OCI-LY7 (cell line): ENCODE data around the gene CFDP1. TPM values are rescaled to one million over a fixed set of nuclear protein-coding genes. Genes with fewer than 3 reads are reported as not detected.

Source experiments
- BruUV-seq: library from RNA; stranded (reverse); fragments of 400-500 nt; replicated peaks from 2 replicates; lab custom pipeline; 2021; lab: Mats Ljungman, UMichigan
- CTCF ChIA-PET: fragments of 300-600 bp; sonication (Branson Sonifier 250); formaldehyde crosslinking; loops from one replicate; lab custom pipeline; 2022; ENCODE audit warnings: antibody characterized with exemption; ENCODE audit not compliant: unreplicated experiment; lab: Charles Lee
- POLR2A ChIA-PET: fragments of 300-600 bp; sonication (Branson Sonifier 250); formaldehyde crosslinking; loops from one replicate; lab custom pipeline; 2022; ENCODE audit warnings: antibody characterized with exemption; lab: Charles Lee
- DNase-seq: peaks from one replicate; pipeline ENCODE4 v3.0.0-alpha.2; 2015; ENCODE audit warnings: low spot score
- H2AFZ ChIP-seq: fragments of 200-600 bp; sonication (generic), shearing (Covaris generic); 2 replicates; pipeline ENCODE4 v1.6.1; 2014; ENCODE audit warnings: mild to moderate bottlenecking, antibody characterized with exemption, low read length, moderate library complexity
- H3K27ac ChIP-seq: fragments of 200-600 bp; sonication (generic); 2 replicates; pipeline ENCODE4 v1.5.1; 2014; ENCODE audit warnings: mixed run types, low read depth, mild to moderate bottlenecking, moderate library complexity, low read length, inconsistent platforms; ENCODE audit not compliant: poor library complexity, severe bottlenecking
- H3K36me3 ChIP-seq: fragments of 200-600 bp; sonication (generic); 2 replicates; pipeline ENCODE4 v1.6.1; 2014; ENCODE audit warnings: mild to moderate bottlenecking, antibody characterized with exemption, low read length, moderate library complexity, mixed read lengths; ENCODE audit not compliant: insufficient read depth
- H3K4me1 ChIP-seq: fragments of 200-600 bp; sonication (generic); 2 replicates; pipeline ENCODE4 v1.5.1; 2014; ENCODE audit warnings: mild to moderate bottlenecking, low read length; ENCODE audit not compliant: insufficient read depth, poor library complexity, severe bottlenecking
- H3K4me2 ChIP-seq: fragments of 200-600 bp; sonication (generic); 2 replicates; pipeline ENCODE4 v1.6.1; 2014; ENCODE audit warnings: mild to moderate bottlenecking, low read length
- H3K4me3 ChIP-seq: fragments of 200-600 bp; sonication (generic); 2 replicates; pipeline ENCODE4 v1.5.1; 2014; ENCODE audit warnings: mild to moderate bottlenecking, low read depth, low read length; ENCODE audit not compliant: poor library complexity, severe bottlenecking
- H3K79me2 ChIP-seq: fragments of 200-600 bp; sonication (generic); 2 replicates; pipeline ENCODE4 v1.6.1; 2016; ENCODE audit warnings: low read depth, mild to moderate bottlenecking, low read length, moderate library complexity, mixed read lengths; ENCODE audit not compliant: insufficient read depth
- H3K9me2 ChIP-seq: fragments of 200-600 bp; sonication (generic); 2 replicates; pipeline ENCODE4 v1.6.1; 2016; ENCODE audit warnings: mild to moderate bottlenecking, low read length, mixed read lengths; ENCODE audit not compliant: insufficient read depth
- H3K9me3 ChIP-seq: fragments of 200-600 bp; sonication (generic); 2 replicates; pipeline ENCODE4 v1.6.1; 2014; ENCODE audit warnings: mild to moderate bottlenecking, mixed run types, low read length, mixed read lengths
- H4K20me1 ChIP-seq: fragments of 200-600 bp; sonication (generic); 2 replicates; pipeline ENCODE4 v1.6.1; 2014; ENCODE audit warnings: mild to moderate bottlenecking, antibody characterized with exemption, low read length, moderate library complexity, mixed read lengths; ENCODE audit not compliant: insufficient read depth
- EZH2phosphoT487 ChIP-seq: fragments of 200-600 bp; sonication (generic); IDR thresholded peaks from 2 replicates; pipeline ENCODE4 v1.6.1; 2018; ENCODE audit warnings: low read depth, borderline replicate concordance, mild to moderate bottlenecking, mixed run types, antibody characterized with exemption, low read length, moderate library complexity, mixed read lengths
- intact Hi-C: fragments of 100-400 bp; cut with micrococcal nuclease; formaldehyde crosslinking; loops from one replicate; pipeline ENCODE4 v1.10.0; 2022; ENCODE audit not compliant: unreplicated experiment
- total RNA-seq, 2 experiments: library from RNA; depleted of rRNA in 1 of 2; stranded (reverse); fragments of >200 nt in 1 of 2; shearing (Covaris generic) in 1 of 2; gene quantifications; 2 replicates each; pipeline ENCODE4 v1.2.3, GENCODE V29; 2014 to 2022
- TF ChIP-seq, protein P1 (sequence below): fragments of 200-600 bp; sonication (generic); conservative IDR thresholded peaks from 2 replicates; pipeline ENCODE4 v1.5.1; 2014; ENCODE audit warnings: mild to moderate bottlenecking, antibody characterized with exemption, low read length, moderate library complexity, mixed read lengths

Gene CFDP1
- total RNA-seq, 2 experiments from 2014 or later, result 30.0 to 57.6 TPM

DNA sequence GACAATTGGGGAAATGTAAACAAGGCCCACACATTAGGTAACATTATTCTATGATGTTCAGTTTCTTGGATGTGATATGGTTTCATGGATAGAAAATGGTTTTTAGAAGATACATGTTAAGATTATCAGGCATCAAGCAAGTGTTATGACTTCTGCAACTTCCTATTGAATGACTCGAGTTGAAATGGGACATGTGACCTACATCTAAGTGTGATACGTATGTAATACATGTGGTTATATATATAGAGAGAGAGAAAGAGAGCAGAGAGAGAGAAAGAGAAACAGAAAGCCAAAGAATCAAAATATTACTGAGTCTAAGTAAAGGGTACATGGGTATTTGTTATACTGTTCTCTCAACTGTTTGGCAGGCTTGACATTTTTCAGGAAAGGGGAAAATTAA is 29.5 kb upstream of the CFDP1 start:
- Histone ChIP-seq H3K27ac (no peak overlapping the region), H3K4me3 (peak overlapping the region; percentile 85), H3K9me3 (no peaks in the 10 kb centered on the region), H3K36me3 (0 out of 2 replicates have a peak, but pooled peaks cover 6% of the 10 kb centered on the region), H2AFZ (no peak overlapping the region), H3K9me2 (no peaks in the 10 kb centered on the region), H3K4me1 (peaks cover 10% of the 10 kb centered on the region), H3K79me2 (peaks cover 32% of the 10 kb centered on the region), H4K20me1 (peaks cover 16% of the 10 kb centered on the region), H3K4me2 (peak overlapping the region; percentile 98)
- ChIA-PET CTCF (no interaction called here), POLR2A (no interaction called here)
- TF ChIP-seq EZH2phosphoT487, result no peak
- TF ChIP-seq, protein P1, sequence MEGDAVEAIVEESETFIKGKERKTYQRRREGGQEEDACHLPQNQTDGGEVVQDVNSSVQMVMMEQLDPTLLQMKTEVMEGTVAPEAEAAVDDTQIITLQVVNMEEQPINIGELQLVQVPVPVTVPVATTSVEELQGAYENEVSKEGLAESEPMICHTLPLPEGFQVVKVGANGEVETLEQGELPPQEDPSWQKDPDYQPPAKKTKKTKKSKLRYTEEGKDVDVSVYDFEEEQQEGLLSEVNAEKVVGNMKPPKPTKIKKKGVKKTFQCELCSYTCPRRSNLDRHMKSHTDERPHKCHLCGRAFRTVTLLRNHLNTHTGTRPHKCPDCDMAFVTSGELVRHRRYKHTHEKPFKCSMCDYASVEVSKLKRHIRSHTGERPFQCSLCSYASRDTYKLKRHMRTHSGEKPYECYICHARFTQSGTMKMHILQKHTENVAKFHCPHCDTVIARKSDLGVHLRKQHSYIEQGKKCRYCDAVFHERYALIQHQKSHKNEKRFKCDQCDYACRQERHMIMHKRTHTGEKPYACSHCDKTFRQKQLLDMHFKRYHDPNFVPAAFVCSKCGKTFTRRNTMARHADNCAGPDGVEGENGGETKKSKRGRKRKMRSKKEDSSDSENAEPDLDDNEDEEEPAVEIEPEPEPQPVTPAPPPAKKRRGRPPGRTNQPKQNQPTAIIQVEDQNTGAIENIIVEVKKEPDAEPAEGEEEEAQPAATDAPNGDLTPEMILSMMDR, result no peak
- DNase-seq, result peak; percentile 9
- intact Hi-C loops, result loop anchor here (5.0 kb wide), 1 partner anchor 184 kb away; the partner anchor contains the start of genes KARS1 and TERF2IP
- BruUV-seq, result no TSS peak

DNA sequence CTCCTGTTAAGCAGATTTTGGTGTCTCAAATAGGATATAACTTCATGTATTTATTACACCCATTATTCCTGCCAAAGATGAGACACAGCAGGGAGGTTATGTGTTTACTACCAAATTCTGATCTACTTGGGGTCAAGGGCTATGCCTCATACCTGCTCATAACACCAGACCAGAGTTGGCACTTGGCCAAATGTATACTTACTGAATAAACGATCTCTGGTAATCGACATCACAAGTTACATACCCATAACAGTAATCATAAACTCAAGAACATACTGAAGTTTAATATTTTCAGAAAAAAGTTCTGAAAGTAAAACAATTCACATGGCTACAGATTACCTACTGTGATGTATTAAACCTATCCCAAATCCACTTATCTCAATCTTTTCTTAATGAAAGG is 28.3 kb upstream of the CFDP1 start:
- peaks cover 16% of the 10 kb centered on the region for H4K20me1 ChIP-seq
- H3K4me1 ChIP-seq, result peaks cover 10% of the 10 kb centered on the region
- H2AFZ ChIP-seq, result no peak overlapping the region
- no peak for TF ChIP-seq EZH2phosphoT487
- TF ChIP-seq, protein P1, result no peak
- POLR2A ChIA-PET, result no interaction called here
- H3K4me2 ChIP-seq, result no peak overlapping the region
- no peaks in the 10 kb centered on the region for H3K9me3 ChIP-seq
- H3K79me2 ChIP-seq, result peaks cover 32% of the 10 kb centered on the region
- no peaks in the 10 kb centered on the region for H3K9me2 ChIP-seq
- BruUV-seq, result no TSS peak
- DNase-seq, result no peak
- H3K4me3 ChIP-seq, result no peak overlapping the region
- H3K27ac ChIP-seq, result no peak overlapping the region
- H3K36me3 ChIP-seq, result 0 out of 2 replicates have a peak, but pooled peaks cover 6% of the 10 kb centered on the region
- CTCF ChIA-PET, result no interaction called here
- intact Hi-C loops, result loop anchor here (5.0 kb wide), 1 partner anchor 186 kb away; the partner anchor contains the start of genes KARS1 and TERF2IP

GRCh38 chr16:75460446-75460845 is 27.1 kb upstream of the CFDP1 start:
- no TSS peak for BruUV-seq
- Histone ChIP-seq H3K9me2 (no peaks in the 10 kb centered on the region), H2AFZ (no peak overlapping the region), H3K79me2 (peaks cover 33% of the 10 kb centered on the region), H3K4me1 (peaks cover 10% of the 10 kb centered on the region), H4K20me1 (peaks cover 16% of the 10 kb centered on the region), H3K36me3 (0 out of 2 replicates have a peak, but pooled peaks cover 6% of the 10 kb centered on the region), H3K9me3 (no peaks in the 10 kb centered on the region), H3K4me3 (no peak overlapping the region), H3K27ac (no peak overlapping the region), H3K4me2 (no peak overlapping the region)
- CTCF ChIA-PET, result no interaction called here
- TF ChIP-seq EZH2phosphoT487, result no peak
- TF ChIP-seq, protein P1, result no peak
- no peak for DNase-seq
- POLR2A ChIA-PET, result no interaction called here
- intact Hi-C loops, result loop anchor here (5.0 kb wide), 1 partner anchor 187 kb away; the partner anchor contains the start of genes KARS1 and TERF2IP
